ENCODE data around the gene ADARB1.

DNA sequence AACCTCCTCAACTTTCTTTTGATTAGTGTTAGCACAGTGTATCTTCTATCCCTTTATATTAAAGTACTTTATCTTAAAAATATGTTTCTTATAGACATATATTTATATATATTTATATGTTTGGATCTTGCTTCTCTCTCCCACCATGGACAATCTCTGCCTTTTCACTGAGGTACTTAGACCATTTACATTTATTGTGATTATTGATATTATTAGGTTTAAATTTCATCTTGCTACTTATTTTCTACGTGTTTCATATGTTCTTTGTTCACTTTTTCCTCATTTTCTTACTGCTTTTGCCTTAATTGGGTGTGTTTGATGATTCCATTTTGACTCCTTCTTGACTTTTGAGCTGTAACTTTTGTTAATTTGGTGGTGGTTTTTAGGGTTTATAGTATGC, 142.6 kb downstream of the ADARB1 start:
- TF ChIP-seq, protein P1, sequence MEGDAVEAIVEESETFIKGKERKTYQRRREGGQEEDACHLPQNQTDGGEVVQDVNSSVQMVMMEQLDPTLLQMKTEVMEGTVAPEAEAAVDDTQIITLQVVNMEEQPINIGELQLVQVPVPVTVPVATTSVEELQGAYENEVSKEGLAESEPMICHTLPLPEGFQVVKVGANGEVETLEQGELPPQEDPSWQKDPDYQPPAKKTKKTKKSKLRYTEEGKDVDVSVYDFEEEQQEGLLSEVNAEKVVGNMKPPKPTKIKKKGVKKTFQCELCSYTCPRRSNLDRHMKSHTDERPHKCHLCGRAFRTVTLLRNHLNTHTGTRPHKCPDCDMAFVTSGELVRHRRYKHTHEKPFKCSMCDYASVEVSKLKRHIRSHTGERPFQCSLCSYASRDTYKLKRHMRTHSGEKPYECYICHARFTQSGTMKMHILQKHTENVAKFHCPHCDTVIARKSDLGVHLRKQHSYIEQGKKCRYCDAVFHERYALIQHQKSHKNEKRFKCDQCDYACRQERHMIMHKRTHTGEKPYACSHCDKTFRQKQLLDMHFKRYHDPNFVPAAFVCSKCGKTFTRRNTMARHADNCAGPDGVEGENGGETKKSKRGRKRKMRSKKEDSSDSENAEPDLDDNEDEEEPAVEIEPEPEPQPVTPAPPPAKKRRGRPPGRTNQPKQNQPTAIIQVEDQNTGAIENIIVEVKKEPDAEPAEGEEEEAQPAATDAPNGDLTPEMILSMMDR (IDR thresholded peaks at IDR 0.05) = no peak
- no peak for TF ChIP-seq POLR2A (IDR thresholded peaks at IDR 0.05)
